IPS-18c (cell line): Measurements from ENCODE around the gene CHRM5.
"Not testable (repeated sequence)": the region's sequence is repeated elsewhere in the genome, so short reads cannot be mapped to it uniquely, and the experiment has no call there.

Experiments used
- H3K4me3 ChIP-seq: 2 replicates; pipeline ENCODE4 v1.7.0; 2013; ENCODE audit warnings: low read depth, mild to moderate bottlenecking, low read length, moderate library complexity; ENCODE audit not compliant: insufficient read depth
- H3K9me3 ChIP-seq: one replicate; pipeline ENCODE4 v1.6.1; 2013; ENCODE audit warnings: mild to moderate bottlenecking, low read length, moderate library complexity; ENCODE audit not compliant: control insufficient read depth, insufficient read depth

CHRM5 gene

DNA sequence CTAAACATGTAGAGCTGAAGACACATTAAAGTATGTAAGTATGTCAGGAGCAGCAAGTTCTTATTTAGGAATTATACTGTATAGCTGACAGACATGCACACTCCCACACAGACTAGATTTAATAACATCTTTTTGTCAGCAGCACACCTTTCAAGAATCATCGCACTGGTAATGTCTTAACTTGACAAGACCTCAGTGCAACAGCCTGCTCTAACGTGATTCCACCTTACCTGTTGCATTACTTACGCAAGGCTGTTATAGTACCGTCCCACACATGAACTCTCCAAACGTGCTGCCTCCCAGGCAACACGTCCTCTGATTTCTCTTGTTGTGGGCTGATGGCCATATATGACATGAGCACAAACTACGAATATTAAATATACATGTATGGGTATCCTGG lies 11.9 kb downstream of the CHRM5 start:
- Histone ChIP-seq H3K4me3 (no peak overlapping the region), H3K9me3 (no peaks in the 10 kb centered on the region)

DNA sequence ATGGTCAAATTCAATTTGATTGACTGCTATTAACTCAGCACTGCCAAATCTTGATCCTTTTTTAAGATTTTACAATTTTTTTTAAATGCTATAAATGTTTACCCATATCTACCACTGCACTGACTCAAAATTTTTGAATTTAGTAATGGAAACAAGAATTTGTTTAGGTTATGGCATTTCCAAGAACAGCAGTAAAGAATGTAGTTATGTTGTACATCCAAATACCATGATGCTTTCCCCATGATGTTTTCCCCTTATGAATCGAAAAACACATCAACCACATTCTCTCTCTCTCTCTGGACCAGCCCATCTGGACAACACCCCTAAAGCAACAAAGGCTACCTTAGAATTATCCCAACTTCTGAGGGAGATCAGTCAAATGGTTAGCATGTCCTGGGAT lies 14.2 kb downstream of the CHRM5 start:
- Histone ChIP-seq H3K4me3 (no peak overlapping the region), H3K9me3 (no peaks in the 10 kb centered on the region)

DNA sequence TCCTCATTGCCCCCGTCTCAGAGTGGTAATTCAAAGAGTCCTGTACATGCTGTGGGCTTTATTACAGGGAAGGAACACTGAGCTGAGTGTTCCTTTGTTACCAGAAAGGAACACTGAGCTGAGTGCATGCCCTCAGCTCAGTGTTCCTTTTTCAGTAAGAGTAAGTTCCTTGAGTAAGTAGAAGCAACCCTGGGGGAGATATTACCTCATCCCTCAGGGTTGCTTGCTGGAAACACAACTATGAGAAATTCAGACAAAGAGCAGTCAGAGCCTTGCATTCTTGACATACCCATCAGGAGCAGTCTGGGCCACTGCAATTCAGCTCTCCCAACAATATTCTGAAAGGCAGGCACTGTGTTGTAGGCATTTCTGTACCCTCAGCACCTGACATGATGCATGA lies 17.0 kb downstream of the CHRM5 start:
- H3K9me3 ChIP-seq = no peaks in the 10 kb centered on the region
- H3K4me3 ChIP-seq = no peak overlapping the region

DNA sequence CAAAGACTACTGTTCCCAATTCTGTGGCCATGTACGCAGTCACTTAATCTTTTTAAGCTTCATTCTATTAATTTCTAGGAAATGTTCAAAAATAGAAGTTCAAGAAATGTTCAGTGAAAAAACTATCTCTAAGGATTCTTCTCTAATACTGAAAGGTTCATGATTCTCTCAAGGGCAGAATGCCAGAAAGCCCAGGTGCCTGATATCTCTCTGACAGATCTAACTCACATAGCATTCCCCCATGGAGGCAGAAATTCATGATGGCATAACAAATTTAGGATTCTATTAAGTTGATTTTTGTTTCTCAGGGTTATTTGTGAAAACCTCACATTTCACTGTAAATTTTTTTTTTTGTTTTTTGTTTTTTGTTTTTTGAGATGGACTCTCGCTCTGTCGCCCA lies 17.5 kb downstream of the CHRM5 start:
- no peaks in the 10 kb centered on the region for H3K9me3 ChIP-seq
- H3K4me3 ChIP-seq = no peak overlapping the region

DNA sequence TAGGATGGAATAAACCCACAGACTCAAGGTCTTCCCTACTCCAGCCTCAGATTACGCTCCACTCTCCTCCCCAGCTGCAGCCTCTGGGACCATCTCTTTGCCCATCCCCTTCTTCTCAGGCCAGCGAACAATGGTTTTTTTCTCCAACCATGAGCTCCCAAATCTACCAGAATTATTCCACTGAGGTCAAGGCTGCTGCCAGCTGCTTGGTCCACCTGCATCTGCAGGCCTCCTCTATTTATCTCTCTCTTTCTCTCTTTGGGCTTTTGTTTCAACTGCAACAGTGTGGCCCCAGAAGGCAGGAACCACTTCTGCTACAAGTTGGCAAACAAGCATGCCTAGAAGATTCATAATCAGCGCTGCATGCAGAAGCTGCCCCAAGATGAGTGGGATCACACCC lies 19.1 kb downstream of the CHRM5 start:
- Histone ChIP-seq H3K4me3 (no peak overlapping the region), H3K9me3 (no peaks in the 10 kb centered on the region)

DNA sequence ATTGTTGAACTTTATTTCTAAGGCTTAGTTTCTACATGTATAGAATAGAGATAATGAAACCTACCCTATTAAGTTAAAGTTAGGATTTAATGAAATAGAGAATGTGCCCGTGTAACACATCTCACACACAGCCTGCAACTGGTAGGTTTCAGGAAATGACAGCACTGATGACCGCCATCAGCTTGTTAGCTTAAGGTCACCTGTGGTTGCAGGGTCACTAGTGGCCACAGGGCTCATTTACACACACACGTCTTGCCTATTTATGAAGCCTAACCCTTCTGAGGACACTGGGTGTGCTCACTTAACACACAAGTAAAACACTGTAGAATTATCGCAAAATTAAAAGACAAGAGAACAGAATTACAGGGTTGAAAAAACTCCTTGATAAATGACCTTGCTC lies 20.1 kb downstream of the CHRM5 start:
- Histone ChIP-seq H3K9me3 (no peaks in the 10 kb centered on the region), H3K4me3 (no peak overlapping the region)

DNA sequence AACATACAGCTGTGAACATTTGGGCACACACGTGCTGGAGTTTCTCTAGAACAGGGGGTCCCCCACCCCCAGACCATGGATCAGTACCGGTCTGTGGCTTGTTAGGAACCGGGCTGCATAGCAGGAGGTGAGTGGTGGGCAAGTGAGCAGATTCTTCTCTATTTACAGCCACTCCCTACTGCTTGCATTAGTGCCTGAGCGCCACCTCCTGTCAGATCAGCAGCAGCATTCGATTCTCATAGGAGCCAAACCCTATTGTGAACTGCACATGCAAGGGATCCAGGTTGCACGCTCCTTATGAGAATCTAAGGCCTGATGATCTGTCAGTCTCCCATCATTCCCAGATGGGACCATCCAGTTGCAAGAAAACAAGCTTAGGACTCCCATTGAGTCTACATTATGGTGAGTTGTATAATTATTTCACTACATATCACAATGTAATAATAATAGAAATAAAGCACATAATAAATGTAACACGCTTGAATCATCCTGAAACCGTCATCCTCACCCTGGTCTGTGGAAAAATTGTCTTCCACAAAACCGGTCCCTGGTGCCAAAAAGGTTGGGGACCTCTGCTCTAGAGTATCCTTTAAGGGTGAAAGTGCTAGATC lies 25.8 kb downstream of the CHRM5 start:
- Histone ChIP-seq H3K9me3 (peaks cover 2% of the 10 kb centered on the region), H3K4me3 (no peak overlapping the region)

DNA sequence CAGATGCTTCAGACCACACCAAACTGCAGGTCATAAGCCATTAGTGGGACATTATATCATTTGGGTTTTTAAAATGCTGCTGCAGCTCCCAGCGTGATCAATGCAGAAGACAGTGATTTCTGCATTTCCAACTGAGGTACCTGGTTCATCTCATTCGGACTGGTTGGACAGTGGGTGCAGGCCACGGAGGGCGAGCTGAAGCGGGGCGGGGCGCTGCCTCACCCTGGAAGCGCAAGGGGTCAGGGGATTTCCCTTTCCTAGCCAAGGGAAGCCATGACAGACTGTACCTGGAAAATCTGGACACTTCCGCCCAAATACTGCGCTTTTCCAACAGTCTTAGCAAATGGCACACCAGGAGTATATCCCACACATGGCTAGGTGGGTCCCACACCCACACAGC lies 27.4 kb downstream of the CHRM5 start:
- H3K9me3 ChIP-seq, H3K4me3 ChIP-seq: not testable (repeated sequence)

DNA sequence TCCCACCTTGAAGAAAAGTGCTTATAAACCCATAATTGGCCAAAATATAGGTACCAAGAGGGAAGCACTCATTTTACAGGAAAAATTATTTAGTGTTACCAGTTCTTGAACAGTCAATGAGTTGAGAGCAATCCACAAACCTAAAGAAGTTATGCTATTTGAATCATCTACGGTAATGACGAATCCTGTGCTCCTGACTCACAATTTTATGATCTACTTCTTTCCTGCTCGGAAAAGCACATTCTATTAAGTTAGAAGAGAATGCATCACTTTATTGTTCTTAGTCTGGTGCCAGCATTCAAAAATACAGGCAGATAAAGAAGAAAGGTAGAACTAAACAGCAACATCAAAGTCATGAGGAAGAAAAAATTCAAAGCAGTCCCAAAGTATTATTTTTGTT lies 33.2 kb downstream of the CHRM5 start:
- Histone ChIP-seq H3K4me3 (no peak overlapping the region), H3K9me3 (peaks cover 2% of the 10 kb centered on the region)

DNA sequence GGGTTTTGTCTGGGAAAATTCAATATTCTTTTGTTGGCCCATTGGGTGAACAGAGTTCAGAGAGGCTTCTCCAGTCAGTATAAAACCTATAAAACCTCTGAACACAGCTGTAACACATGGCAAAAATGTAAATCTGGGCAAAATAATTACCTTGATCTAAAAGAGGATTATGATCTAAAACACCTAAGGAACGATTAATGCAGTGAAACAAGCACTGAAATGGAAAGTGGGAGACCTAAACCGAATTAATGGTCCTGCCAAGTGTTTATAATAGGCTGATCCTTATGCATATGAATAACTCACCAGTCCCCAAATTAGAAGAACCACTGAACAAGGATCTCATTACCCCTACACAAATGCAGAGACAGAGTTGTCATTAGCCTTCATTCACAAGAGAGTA lies 38.1 kb downstream of the CHRM5 start:
- Histone ChIP-seq H3K4me3 (no peak overlapping the region), H3K9me3 (no peaks in the 10 kb centered on the region)

DNA sequence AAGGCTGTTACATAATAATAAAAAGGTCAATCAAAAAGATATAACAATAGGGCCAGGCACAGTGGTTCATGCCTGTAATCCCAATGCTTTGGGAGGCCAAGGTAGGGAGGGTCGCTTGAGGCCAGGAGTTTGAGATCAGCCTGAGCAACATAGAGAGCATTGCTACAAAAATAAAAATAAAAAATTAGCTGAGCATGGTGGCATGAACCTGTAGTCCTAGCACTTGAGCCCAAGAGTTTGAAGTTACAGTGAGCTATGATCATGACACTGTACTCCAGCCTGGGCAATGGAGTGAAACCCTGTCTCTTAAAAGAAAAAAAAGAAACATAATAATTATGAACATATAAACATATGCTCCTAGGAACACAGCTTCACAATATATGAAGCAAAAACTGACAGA lies 41.4 kb downstream of the CHRM5 start:
- no peaks in the 10 kb centered on the region for H3K9me3 ChIP-seq
- no peak overlapping the region for H3K4me3 ChIP-seq

DNA sequence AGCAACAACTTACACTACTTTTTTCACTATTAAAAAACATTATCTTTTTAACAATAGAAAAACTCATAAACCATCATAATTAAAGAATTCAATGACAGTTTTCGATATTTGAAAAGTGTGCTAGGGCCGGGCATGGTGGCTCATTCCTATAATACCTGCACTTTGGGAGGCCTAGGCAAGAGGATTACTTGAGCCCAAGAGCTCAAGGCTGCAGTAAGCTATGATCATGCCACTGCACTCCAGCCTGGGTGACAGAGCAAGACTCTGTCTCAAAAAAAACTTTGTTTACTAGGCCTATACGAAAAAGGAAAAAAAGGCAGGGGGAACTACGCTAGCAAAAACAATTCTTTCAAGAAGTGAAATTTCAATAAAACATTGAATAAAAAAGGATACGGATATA lies 42.6 kb downstream of the CHRM5 start:
- Histone ChIP-seq H3K4me3 (no peak overlapping the region), H3K9me3 (no peaks in the 10 kb centered on the region)

DNA sequence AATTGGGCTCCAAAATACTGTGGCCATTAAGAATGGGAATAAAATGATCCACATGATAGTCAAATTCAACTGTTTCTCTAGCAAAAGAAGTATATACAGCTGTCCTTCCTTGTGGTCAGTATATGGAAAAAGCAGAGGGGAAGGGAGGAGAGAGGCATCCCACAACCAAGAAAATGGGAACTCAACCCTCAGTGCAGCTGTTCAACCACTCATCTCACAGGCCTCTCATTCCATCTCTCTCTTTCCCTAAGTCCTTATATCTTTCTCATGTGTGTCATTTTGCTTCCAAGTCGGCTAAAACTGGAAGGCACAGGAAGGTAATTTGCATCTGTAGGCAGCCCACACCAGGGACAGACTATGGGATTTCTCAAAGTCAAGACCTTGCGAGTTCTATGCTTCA lies 43.2 kb downstream of the CHRM5 start:
- no peak overlapping the region for H3K4me3 ChIP-seq
- H3K9me3 ChIP-seq = no peaks in the 10 kb centered on the region

DNA sequence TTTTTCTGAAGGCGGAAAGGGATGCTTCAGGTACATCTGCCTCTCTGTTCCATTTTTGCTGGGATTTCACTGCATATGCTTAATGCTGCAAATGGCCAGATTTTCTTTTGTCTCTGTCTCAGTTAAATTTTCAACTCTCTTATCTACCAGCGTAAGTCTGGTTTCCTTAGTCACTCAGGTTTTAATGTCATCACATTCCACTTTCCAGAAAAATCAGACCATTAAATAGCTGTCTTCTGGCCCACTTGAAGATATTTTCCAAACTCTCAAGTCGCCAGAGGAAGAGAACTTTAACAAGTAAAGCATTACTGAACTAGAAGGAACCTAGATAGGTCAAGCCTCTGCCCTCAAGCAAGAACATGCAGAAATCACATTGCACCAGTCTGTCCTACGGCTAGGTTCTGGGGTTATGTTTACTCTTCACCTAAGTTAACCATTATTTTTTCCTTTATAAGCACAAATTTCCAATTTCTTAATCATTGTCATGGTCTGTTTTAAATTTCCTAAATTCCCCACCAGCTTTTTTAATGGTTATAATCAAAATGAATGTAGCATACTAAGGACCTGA lies 44.2 kb downstream of the CHRM5 start:
- Histone ChIP-seq H3K4me3 (no peak overlapping the region), H3K9me3 (no peaks in the 10 kb centered on the region)

DNA sequence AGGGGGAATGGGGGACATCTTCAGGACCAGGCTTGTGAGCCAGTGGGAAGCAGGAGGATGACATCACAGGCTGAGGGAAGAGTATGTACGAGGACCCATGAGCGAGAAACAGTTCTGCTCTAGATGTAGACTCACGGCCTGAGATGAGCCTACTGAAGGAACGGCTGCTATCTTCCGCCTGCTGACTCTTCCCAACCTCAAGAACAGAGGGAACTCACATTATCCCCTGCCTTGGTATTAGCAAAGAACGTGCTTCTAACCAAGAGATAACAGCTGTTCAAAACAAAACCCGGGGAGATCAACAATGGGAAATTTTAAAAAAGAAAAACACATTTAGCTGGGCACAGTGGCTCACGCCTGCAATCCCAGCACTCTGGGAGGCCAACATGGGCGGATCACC lies 45.4 kb downstream of the CHRM5 start:
- Histone ChIP-seq H3K9me3 (no peaks in the 10 kb centered on the region), H3K4me3 (no peak overlapping the region)

DNA sequence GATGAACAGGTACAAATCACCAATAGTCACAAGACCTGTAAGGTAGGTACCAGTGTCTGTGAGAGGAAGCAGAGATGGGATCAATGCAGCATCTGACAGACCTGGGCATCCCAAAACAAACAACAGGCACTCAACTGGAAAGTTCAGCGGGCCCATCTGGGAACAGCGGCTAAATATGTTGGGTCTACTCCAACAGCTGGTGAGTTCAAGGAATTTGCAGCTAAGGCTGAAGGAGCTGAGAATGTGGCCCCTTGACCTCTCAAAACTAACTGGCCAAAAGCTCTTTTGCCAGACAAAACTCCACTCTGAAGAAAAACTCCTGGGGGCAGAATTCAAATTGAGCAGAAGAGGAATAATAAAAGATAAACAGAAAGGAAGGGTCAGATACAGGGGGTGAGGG lies 46.3 kb downstream of the CHRM5 start:
- Histone ChIP-seq H3K4me3 (no peak overlapping the region), H3K9me3 (no peaks in the 10 kb centered on the region)

DNA sequence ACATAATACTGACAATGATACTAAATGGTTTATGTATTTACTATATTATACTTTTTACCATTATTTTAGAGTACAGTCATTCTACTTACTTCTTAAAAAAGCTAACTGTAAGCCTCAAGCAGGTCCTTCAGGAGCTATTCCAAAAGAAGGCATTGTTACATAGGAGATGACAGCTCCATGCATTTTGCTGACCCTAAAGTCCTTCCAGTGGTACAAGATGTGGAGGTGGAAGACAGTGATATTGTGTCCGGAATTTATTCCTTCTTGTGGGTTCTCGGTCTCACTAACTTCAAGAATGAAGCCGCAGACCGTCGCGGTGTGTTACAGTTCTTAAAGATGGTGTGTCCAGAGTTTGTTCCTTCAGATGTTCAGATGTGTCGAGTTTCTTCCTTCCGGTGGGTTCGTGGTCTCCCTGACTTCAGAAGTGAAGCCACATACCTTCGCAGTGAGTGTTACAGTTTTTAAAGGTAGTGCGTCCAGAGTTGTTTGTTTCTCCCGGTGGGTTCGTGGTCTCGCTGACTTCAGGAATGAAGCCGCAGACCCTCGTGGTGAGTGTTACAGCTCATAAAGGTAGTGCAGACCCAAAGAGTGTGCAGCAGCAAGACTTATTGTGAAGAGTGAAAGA lies 49.8 kb downstream of the CHRM5 start:
- Histone ChIP-seq H3K4me3 (no peak overlapping the region), H3K9me3 (no peaks in the 10 kb centered on the region)

DNA sequence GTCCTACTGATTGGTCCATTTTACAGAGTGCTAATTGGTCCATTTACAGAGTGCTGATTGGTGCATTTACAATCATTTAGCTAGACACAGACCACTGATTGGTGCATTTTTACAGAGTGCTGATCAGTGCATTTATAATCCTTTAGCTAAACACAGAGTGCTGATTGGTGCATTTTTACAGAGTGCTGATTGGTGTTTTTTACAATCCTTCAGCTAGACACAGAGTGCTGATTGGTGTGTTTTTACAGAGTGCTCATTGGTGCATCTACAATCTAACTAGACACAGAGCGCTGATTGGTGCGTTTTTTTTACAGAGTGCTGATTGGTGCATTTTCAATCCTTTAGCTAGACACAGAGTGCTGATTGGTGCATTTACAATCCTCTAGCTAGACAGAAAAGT lies 50.4 kb downstream of the CHRM5 start:
- not testable (repeated sequence) for H3K4me3 ChIP-seq, H3K9me3 ChIP-seq
